Stomach (tissue), 9 donors: ENCODE results near the gene LONP2. TPM values are rescaled to one million over a fixed set of nuclear protein-coding genes. Genes with fewer than 3 reads are reported as not detected.

ENCODE experiments used
- DNase-seq, 2 donors: peaks; one replicate each; pipeline versions ENCODE4 v3.0.0 to v3.0.0-alpha.2; 2013 to 2019
- H3K27ac ChIP-seq, 5 donors: fragments of 200-600 bp in 4 of 5; sonication (generic) in 4 of 5; one replicate each; pipeline ENCODE4 v1.5.1; 2013 to 2019; ENCODE audit warnings: mild to moderate bottlenecking in 1 of 5, moderate library complexity in 1 of 5
- H3K27me3 ChIP-seq, 3 donors: fragments of 200-600 bp; sonication (generic); one replicate each; pipeline ENCODE4 v1.5.1; 2017 to 2019; ENCODE audit warnings: mixed run types in 1 of 3
- H3K36me3 ChIP-seq, 4 donors: fragments of 200-600 bp; sonication (generic); 1 replicate in 3 of 4; 2 replicates in 1 of 4; pipeline ENCODE4 v1.5.1; 2016 to 2019
- H3K4me1 ChIP-seq, 4 donors: fragments of 200-600 bp; sonication (generic); one replicate each; pipeline ENCODE4 v1.5.1; 2016 to 2019
- H3K4me3 ChIP-seq, 4 donors: fragments of 200-600 bp; sonication (generic) in 3 of 4; one replicate each; pipeline ENCODE4 v1.5.1; 2016 to 2019; ENCODE audit warnings: mild to moderate bottlenecking in 1 of 4
- H3K9me3 ChIP-seq, 4 donors: fragments of 200-600 bp; sonication (generic); one replicate each; pipeline ENCODE4 v1.5.1; 2016 to 2019
- CTCF ChIP-seq, 7 experiments: fragments of 450-650 bp in 4 of 7; fragments of 200-600 bp in 3 of 7; sonication (generic) in 3 of 7; IDR thresholded peaks; one replicate each; pipeline ENCODE4 v1.5.1; 2016 to 2019; ENCODE audit warnings: antibody characterized with exemption in 7 of 7, control low read depth in 2 of 7, mild to moderate bottlenecking in 1 of 7
- EP300 ChIP-seq: sonication (generic); formaldehyde crosslinking; IDR thresholded peaks from one replicate; pipeline ENCODE4 v1.6.1; 2017; ENCODE audit warnings: antibody characterized with exemption
- POLR2A ChIP-seq, 4 donors: fragments of 450-650 bp; IDR thresholded peaks; one replicate each; pipeline ENCODE4 v1.6.1; 2016; ENCODE audit warnings: antibody characterized with exemption in 4 of 4, control low read depth in 2 of 4, mild to moderate bottlenecking in 1 of 4, moderate library complexity in 1 of 4
- POLR2AphosphoS5 ChIP-seq, 3 donors: sonication (generic); formaldehyde crosslinking; IDR thresholded peaks; one replicate each; pipeline ENCODE4 v1.6.1; 2016; ENCODE audit warnings: antibody characterized with exemption in 3 of 3
- WGBS, 5 donors: extraction: QIAGEN DNeasy Blood & Tissue Kit in 3 of 5; methylation state at CpG; one replicate each; pipeline versions ENCODE4 v1.1.5 to v1.1.7; 2013 to 2018; 5-methylcytosine and 5-hydroxymethylcytosine counted together
- intact Hi-C: fragments of 100-400 bp; cut with DNase I; formaldehyde crosslinking; loops from one replicate; pipeline ENCODE4 v1.15.1; 2023; ENCODE audit warnings: low total_unique reads
- polyA plus RNA-seq, 3 donors: library from polyadenylated mRNA; stranded (reverse); fragments of 200-250 nt; gene quantifications; one replicate each; pipeline ENCODE4 v1.2.3, GENCODE V29; 2013
- total RNA-seq, 5 donors: library from RNA; depleted of rRNA; stranded (reverse); fragments of >200 nt; gene quantifications; one replicate each; pipeline versions ENCODE4 v1.1.0 to v1.2.3, GENCODE V29; 2014 to 2016
- donor health status: healthy with polysubstance abuse.
- donor health status: Bipolar disorder and iron deficiency.
- donor health status: healthy.

Gene LONP2
- total and polyA plus RNA-seq, 8 donors: 13.0 to 140 (median 26.7) TPM

- peak overlapping the region in 4 of 5 donors; percentile 2 to 63 (median 34) for H3K27ac ChIP-seq
Measured at GRCh38 chr16:48405907-48406306, 161.8 kb downstream of the LONP2 start.

More at GRCh38 chr16:48405907-48406306, 161.8 kb downstream of the LONP2 start:
- no peak overlapping the region for H3K4me3 ChIP-seq
- intact Hi-C loops: no loop called here
- TF ChIP-seq POLR2AphosphoS5 (IDR thresholded peaks at IDR 0.05) (peak in 1 of 3 donors; percentile 11), CTCF (IDR thresholded peaks at IDR 0.05) (no peak), EP300 (no peak), POLR2A (IDR thresholded peaks at IDR 0.05) (no peak)
- H3K27me3 ChIP-seq: no peaks in the 10 kb centered on the region
- peaks cover 0 to 10% (median 5%) of the 10 kb centered on the region in 4 donors for H3K4me1 ChIP-seq
- no peaks in the 10 kb centered on the region for H3K9me3 ChIP-seq
- DNase-seq: peak in 1 of 2 donors; percentile 70
- no peaks in the 10 kb centered on the region for H3K36me3 ChIP-seq
- 54 to 61% (median 58%) methylated on average over 4 of the region's 4 CpGs for WGBS, 5 donors

Other genes starting within 250 kb of the LONP2 start
- gene ABCC12, start 88.3 kb upstream of the LONP2 start, total RNA-seq: under 1 TPM in 1 of 5 donors, not detected in 4; 0.18 TPM
- gene ABCC12, start 88.3 kb upstream of the LONP2 start, polyA plus RNA-seq: under 1 TPM in 1 of 3 donors, not detected in 2; 0.13 TPM
- gene ABCC11, start 3.2 kb downstream of the LONP2 start, total RNA-seq: under 1 TPM in 1 of 5 donors, not detected in 4; 0.73 TPM
- gene ABCC11, start 3.2 kb downstream of the LONP2 start, polyA plus RNA-seq: under 1 TPM in 1 of 3 donors, not detected in 2; 0.03 TPM
- gene SIAH1, start 141.1 kb downstream of the LONP2 start, total RNA-seq: 10 to 100 TPM; 12.5 to 77.7 (median 33.3) TPM
- gene SIAH1, start 141.1 kb downstream of the LONP2 start, polyA plus RNA-seq: 10 to 100 TPM; 10.9 to 19.4 (median 11.4) TPM